NCI-H1436 (cell line): ENCODE data around the gene NLRP14.
A peak's percentile ranks its signal among the peaks of the same experiment; 100 is the strongest.

Source experiments
- DNase-seq: peaks from one replicate; lab custom pipeline; 2025; lab: John Stamatoyannopoulos, UW

Gene NLRP14, protein sequence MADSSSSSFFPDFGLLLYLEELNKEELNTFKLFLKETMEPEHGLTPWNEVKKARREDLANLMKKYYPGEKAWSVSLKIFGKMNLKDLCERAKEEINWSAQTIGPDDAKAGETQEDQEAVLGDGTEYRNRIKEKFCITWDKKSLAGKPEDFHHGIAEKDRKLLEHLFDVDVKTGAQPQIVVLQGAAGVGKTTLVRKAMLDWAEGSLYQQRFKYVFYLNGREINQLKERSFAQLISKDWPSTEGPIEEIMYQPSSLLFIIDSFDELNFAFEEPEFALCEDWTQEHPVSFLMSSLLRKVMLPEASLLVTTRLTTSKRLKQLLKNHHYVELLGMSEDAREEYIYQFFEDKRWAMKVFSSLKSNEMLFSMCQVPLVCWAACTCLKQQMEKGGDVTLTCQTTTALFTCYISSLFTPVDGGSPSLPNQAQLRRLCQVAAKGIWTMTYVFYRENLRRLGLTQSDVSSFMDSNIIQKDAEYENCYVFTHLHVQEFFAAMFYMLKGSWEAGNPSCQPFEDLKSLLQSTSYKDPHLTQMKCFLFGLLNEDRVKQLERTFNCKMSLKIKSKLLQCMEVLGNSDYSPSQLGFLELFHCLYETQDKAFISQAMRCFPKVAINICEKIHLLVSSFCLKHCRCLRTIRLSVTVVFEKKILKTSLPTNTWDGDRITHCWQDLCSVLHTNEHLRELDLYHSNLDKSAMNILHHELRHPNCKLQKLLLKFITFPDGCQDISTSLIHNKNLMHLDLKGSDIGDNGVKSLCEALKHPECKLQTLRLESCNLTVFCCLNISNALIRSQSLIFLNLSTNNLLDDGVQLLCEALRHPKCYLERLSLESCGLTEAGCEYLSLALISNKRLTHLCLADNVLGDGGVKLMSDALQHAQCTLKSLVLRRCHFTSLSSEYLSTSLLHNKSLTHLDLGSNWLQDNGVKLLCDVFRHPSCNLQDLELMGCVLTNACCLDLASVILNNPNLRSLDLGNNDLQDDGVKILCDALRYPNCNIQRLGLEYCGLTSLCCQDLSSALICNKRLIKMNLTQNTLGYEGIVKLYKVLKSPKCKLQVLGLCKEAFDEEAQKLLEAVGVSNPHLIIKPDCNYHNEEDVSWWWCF

GRCh38 chr11:7020183-7020917 lies at the start of gene NLRP14, which contains the start of gene ZNF214:
TSS of gene NLRP14 (plus strand) at chr11:7020479. CDS start at chr11:7038587, 18,108 bp downstream.
TSS of gene ZNF214 (minus strand) at chr11:7020346. CDS start at chr11:7002835, 17,511 bp downstream.
- peak; percentile 60 for DNase-seq

DNA sequence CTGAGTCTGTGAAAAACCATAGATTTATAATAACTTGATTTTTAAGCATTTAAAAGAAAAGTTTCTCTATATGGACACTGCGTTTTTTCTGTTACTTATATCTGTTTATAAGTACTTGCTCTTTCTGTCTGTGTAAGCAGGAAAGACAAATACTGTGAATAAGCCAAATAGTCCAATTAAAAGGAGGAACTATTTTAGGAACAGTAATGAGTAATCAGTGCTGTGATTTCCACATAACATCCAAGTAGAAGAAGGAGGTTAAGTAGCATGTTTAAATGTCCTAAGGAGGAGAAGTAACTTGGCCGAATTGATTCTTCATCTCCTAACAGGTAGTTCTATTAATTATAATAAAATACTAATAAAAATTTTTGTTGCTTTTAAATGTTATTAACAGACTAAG lies 40.9 kb upstream of the NLRP14 start:
- DNase-seq, result no peak

GRCh38 chr11:6986487-6986886 lies 33.8 kb upstream of the NLRP14 start:
- DNase-seq, result no peak

GRCh38 chr11:6988506-6988905 lies 31.8 kb upstream of the NLRP14 start:
- no peak for DNase-seq

GRCh38 chr11:6991227-6991626 lies 29.1 kb upstream of the NLRP14 start:
- DNase-seq, result no peak

- DNase-seq, result no peak
Observed at GRCh38 chr11:6992026-6992425, 28.3 kb upstream of the NLRP14 start.

GRCh38 chr11:6992457-6993417 lies 27.5 kb upstream of the NLRP14 start:
- DNase-seq, result no peak

DNA sequence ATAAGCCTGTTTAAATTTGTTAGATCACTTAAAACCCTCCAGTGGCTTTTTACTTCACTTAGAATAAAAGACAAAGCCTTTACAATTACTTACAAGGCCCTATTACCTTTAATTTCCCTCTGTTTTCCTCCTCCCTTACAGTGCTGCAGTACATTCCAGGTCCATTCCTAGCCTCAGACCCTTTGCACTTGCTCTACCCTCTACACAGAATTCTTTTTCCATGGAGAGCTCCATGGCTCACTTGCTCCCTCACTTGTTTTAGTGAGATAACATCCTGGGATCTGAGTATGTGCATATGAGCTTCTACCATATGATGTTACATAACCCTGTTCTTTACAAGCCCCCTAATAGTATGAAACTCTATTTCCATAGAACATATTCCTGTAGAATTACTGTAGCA lies 24.6 kb upstream of the NLRP14 start:
- no peak for DNase-seq

DNA sequence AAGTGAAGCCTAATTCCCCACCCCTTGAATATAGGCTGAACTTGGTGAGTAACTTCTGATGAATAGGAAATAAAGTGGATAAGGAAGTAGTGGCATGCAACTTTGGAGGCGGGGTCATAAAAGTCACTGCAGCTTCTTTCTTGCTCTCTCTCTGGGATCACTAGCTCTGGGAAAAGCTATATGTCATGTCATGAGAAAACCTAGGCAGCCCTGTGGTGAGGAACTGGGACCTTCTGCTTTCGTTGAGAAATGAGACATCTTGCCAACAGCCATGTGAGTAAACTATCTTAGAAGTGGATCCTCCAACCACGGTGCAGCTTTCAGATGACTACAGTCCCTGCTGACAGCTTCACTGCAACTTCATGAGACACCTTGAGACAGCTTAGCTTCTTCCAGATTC lies 15.8 kb upstream of the NLRP14 start:
- DNase-seq, result no peak

GRCh38 chr11:7014118-7014517 lies 6.2 kb upstream of the NLRP14 start:
- DNase-seq, result no peak

GRCh38 chr11:7016011-7016410 lies 4.3 kb upstream of the NLRP14 start:
- no peak for DNase-seq

DNA sequence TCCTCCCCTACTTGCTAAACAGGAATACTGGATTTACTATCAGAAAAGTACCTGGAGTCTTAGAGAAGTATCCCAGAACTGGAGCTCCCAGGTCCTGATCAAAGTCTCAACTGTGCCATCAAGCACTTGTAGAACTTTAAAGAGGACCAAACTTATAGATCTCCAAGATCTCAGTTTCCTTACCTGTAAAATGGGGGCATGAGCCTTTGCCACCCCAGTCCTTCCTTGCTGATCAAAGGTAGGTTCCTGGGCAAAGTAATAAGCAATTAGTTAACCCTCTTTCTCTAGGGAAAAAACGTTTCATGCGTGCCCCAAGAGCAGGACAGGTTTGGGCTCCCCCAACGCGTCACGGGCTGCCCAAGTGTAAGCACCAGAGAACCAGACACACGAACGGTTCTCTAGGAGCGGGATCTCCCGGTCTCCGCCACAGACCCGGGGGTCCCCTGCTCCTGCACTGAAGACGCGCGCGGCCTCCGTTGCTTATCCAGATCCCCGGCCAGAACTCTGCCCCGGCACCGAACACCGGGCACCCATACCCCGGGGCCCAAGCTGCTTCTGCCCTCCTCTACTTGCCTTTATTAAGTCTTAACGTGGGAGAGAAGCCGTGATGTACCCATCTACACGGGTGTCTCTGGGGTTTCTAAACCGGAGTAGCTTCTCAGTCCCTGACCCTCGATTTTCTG lies 638 bp upstream of the NLRP14 start:
- DNase-seq, result no peak

DNA sequence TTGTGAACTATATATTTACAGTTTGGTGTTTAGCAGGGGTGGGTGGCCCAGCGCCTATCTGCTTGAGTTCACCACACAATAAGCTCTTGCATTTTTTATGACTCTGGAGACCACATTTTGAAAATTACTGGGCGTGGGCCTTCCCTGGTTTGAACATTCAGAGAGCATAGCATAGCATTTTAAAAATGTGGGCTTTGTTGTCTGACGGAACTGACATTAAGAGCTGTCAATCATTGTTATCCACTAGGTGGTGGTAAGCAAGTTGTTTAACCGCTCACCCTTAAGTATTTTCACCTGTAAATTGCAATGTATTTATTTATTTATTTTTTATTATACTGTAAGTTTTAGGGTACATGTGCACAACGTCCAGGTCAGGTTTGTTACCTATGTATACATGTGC lies 1.0 kb downstream of the NLRP14 start:
- DNase-seq, result peak; percentile 27

GRCh38 chr11:7028141-7028540 lies 7.9 kb downstream of the NLRP14 start:
- DNase-seq, result no peak

- no peak for DNase-seq
Observed at GRCh38 chr11:7030836-7031235, 10.6 kb downstream of the NLRP14 start.

DNA sequence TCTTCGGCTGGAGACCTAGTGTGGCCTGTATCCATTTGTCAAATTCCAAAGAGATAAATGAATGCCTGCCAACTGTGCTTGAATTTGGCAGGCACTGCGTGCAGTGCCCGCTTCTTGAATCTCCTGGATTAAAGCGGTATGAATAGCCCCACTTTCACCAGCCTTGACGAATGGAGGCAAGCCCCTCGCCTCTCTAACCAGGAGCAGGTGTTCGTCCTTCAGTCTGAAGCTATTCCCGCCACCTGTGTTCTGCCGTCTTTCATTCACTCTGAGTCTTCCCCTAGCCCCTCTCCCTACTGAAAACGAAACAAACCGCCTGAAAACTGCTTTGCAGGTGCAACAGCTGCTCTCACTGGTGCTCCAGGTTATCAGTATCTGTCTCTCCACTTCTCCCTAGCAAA lies 11.2 kb downstream of the NLRP14 start:
- no peak for DNase-seq

GRCh38 chr11:7032692-7033091 lies 12.4 kb downstream of the NLRP14 start:
- no peak for DNase-seq

- no peak for DNase-seq
Observed at GRCh38 chr11:7034019-7034418, 13.7 kb downstream of the NLRP14 start.

GRCh38 chr11:7046474-7047175 lies 26.3 kb downstream of the NLRP14 start:
- no peak for DNase-seq
